Measurements from ENCODE around the gene DCBLD1. TPM values are rescaled to one million over a fixed set of nuclear protein-coding genes. Genes with fewer than 3 reads are reported as not detected.

DCBLD1 gene
- total RNA-seq, 2 experiments from 2014 or later, result 4.5 to 4.9 TPM

DNA sequence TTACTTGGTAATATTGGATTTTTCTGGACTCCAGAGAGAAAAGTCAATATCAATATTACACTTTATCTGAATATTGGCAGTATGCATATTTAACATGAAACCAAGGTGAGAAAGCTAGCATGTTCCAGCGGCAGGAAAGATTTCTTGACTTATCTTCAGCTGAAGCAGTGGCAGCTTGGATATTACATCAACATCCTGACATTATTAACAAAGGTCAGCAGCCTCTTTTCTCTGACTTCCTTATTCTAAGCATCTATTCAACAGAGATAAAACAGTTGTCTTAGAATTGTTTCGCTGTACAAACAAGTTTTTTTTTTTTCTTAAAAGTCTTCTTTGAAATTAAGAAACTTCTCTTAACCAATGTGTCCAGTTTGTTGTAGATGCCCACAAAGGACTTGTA lies 11.8 kb downstream of the DCBLD1 start:
- ChIA-PET POLR2A (no interaction called here), CTCF (interaction anchor here (1.3 kb wide), 1 partner anchor 44 kb away, joined by 3 read pairs; no protein-coding TSS in a partner anchor)

DNA sequence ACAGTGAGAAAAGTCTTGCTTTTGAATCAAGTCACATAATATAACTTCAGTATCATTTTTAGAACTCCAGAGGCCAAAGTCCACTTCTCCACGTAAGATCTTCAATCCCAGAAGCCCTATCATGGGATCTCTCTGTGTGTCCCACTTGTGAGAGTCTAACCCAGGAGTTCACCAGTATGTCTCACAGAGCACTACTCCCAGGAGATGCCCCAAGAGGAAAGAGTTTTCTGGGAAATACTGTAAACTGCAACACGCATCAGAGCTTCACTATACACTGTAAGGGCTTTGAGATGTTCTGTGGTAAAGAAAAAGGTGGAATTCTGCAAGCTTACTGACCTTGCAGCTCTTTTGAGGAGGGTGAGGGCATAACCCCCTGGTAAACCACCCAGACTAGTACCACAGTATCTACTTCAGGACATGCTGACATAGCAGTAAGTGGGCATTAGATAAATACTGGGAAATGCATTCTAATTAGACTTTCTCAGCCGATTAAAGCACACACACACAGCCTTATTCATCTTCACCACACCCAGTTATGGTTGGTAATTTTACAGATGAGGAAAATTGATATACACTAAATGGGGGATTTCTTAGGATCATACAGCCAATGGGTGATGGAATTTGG lies 12.3 kb downstream of the DCBLD1 start:
- ChIA-PET POLR2A (no interaction called here), CTCF (interaction anchor here (1.3 kb wide), 1 partner anchor 45 kb away, joined by 3 read pairs; no protein-coding TSS in a partner anchor)

DNA sequence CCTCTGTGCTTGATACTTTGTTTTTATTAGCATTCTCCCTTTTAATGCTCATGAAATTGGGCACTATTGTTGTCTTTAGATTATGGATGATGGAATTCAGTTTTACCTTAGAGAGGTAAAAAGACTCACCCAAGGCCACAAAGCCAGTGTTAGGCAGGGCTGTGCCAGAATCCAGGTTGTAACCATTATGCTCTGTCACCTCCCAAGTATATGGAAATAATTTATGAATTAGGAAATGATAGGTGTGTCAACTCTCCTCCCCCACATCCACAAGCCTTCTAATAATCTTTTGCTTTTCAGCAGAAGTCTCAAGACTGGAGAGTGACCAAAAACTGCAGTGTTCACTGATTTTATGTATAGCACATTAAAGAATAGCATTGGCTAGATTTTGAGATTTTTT lies 13.0 kb downstream of the DCBLD1 start:
- ChIA-PET POLR2A (no interaction called here), CTCF (no interaction called here)

DNA sequence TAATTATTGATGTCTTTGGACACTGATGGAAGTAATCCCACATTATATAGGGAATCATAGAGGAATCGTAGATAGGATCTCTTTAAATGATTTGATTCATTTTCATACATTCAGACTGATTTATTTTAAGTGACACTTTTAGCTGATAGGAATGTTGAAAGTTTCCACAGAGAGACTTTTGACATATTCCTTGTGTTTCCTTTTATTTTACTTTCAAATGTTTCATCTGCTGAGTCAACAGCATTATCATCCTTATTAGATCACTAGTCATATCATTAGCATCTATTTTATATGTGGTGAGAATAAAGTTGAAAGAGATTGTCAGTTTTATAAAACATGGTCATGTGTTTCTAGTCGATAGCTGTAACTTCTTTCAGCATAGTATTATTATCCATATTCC lies 13.4 kb downstream of the DCBLD1 start:
- CTCF ChIA-PET, result no interaction called here
- POLR2A ChIA-PET, result no interaction called here

DNA sequence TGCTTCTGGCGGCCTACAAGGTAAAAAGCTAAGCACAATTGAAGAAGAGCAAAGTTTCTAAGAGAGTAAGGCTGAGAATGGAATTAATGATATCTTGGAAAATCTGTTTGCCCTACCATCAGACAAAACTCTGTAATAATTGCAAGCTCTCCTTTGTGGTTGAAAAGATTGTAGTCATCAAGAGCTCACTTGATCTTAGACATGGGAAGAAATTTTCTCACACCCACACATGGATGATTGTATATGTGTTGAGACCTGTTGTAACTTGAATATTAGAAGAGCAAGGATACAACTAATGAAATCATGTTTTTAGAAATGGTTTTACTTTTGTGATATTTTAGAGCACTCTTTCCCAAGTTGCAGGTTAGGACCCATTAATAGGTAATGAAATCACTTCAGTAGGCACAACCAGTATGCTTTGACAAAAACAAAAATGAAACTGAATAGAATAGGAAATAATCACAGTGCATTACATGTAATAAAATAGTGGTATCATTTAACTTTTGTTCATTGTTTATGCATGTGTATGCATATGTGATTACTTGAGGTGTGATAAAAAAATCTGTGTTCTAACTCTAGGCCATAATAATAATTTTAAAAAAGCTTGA lies 14.0 kb downstream of the DCBLD1 start:
- CTCF ChIA-PET, result no interaction called here
- POLR2A ChIA-PET, result no interaction called here

DNA sequence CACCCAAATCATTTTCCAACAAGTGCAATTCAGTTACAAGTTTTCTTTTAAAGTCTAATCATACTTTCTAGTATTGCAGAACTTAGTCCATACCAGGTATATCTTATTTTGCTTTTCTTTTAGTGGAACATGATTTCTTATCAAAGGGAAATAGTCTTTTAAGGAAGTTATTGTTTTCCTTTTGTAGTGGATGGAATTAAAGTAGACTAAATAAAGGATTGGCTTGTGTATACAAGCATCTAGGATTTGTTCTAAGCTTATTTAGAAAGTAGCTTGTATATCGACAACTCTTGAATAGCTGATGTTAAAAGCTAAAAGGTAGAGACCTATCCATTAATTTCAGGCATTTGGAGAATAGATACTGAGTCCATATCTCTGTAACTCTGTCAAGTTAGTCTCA lies 14.8 kb downstream of the DCBLD1 start:
- POLR2A ChIA-PET, result no interaction called here
- CTCF ChIA-PET, result no interaction called here

DNA sequence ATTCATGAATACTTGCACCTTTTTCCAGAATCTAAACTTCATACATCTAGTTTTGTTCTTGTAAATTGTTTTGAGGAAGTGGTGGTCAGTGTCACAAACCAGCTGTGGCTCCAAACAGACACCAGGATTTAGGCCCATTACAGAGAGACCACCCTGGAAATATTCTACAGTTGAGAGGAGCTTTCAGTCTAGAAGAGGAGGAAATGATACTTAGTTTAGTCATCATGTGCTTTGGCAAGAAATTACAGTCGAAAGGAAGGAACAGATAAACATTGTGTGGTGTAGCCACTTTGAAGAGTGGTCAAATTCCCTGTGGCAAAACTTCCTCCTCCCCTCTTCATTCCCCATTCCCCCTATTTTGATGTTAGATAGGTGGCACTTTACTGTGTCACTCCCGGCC lies 15.7 kb downstream of the DCBLD1 start:
- POLR2A ChIA-PET, result no interaction called here
- CTCF ChIA-PET, result no interaction called here

DNA sequence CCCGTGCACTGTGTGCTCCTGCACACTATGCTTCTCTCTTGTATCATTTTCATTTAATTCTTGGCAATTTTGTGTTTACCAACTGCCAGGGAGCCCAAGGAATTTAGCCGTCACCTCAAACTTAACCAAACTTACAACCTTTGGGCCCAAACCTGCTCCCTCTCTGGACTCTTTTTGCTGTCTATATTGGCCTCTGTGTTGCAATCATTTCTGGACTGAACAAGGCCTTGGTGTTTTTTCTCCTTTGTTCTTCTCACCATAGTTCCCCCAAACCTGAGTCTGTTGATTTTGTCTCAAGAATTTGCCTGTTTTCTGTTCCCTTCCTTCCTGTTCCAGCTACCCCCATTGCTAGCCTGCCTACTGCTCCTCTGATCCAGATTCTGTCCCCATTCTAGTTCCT lies 19.2 kb downstream of the DCBLD1 start:
- ChIA-PET POLR2A (no interaction called here), CTCF (no interaction called here)

DNA sequence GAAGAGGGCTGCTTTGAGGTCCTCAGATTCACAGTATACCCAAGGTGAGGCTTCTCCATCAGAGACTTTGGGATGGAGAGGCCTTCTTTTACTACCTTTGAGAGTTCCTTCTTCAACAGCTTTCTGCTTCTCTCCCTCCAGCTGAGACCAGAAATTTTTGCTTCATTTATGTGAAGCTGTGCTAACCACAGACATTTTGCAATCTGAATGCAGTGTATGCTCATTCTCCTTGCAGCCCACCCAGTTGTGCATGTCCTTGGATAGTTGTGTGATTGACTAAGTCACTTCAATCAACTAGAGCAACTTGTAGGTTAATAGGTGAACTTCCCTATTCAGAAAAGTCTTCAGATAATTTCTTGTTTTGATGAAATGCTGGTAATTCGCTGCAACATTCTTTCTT lies 20.1 kb downstream of the DCBLD1 start:
- ChIA-PET POLR2A (no interaction called here), CTCF (no interaction called here)

DNA sequence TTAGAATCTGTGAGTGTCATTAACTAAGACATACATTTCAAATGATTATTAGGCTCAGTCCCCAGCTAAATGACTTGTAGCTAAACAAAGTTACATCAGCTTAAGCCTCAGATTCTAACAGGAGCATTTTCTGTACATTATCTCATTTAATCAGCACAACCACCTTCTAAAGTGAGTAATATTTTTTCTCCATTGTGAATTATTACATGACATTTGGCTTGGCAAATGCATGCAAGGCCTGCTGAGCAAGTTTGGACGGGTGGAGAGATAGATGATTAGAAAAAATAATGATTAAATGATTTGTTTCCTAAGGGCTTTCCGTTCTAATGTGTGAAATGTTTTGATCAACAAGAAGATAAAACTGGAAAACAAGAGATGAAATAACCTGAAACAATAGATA lies 20.7 kb downstream of the DCBLD1 start:
- ChIA-PET CTCF (no interaction called here), POLR2A (no interaction called here)

DNA sequence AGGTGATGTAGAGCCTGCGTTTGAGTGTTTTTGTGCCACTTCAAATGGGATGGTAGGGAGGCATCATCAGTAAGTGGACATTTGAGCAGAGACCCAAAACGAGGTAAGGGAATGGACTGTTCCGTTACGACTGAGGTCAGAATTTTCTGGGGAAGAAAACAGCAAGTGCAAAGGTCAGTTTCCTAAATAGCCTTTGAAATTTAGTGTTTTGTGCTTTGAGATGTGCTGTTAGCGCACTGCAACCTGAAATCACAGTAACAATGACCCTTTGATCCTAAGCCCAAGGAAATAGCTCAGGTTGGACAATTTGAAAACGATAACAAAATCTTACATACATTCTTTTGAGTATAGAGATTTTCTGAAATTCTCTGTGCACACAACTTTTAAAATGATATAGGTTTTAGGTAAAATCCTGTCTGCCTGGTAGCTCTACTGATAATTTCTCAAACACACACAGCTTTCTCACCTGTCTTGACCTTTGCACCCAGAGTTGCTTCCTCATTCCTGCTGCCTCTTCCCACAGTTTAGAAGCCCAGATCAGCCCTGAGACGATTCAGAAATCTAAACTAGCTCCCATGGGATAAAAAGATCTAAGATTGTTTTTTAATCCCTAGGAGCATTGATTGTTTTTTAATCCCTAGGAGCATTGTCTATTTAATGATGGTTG lies 22.1 kb downstream of the DCBLD1 start:
- ChIA-PET POLR2A (no interaction called here), CTCF (no interaction called here)

DNA sequence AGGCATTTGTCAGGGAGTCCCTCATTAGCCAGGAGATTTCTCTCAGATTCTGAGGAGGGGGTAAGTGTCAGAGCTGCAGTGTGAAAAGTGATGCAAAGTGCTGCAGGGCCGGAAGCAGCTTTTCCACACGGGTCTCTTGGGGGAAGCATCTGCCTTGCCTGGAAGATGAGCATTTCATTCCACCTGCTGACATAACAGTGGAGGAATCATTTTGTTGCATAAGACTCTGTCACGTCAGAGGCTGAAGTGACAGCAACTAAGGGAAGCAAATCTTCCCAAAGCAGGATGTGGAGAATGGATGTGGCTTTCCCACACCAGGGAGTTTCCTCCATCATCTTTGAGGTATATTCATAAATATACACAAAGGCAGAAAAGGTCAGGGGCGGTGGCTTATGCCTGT lies 22.8 kb downstream of the DCBLD1 start:
- CTCF ChIA-PET, result no interaction called here
- POLR2A ChIA-PET, result no interaction called here

DNA sequence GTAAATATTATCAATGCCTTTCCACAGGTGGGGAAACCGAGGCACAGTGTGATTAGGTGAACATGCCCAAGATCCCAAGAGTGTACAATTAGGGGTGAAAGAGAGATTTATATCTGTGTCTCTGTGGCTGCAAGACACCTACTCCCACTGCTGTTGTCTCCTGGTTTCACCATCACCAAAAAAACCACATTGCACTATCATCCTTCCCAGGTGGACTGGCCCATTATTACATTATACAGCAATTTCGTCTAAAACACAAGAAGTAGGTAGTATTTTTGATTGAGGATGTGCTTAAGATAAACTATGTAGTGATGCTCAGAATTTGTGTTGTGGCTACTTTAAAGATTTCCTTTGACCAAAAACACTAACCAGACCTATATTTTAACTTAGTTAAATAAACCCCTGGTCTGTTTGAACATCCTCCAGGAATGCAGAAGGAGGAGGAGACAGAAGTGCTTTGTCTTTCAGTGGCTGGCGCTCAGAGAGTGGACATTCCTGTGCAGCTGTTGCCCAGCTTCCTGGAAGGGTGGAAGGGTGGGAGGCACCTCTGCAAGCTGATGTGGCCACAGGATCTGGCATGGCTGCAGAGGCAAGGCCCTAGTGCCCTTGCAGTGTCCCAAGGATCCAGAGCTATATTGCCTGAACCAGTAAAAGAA lies 23.8 kb downstream of the DCBLD1 start:
- CTCF ChIA-PET, result no interaction called here
- POLR2A ChIA-PET, result no interaction called here

DNA sequence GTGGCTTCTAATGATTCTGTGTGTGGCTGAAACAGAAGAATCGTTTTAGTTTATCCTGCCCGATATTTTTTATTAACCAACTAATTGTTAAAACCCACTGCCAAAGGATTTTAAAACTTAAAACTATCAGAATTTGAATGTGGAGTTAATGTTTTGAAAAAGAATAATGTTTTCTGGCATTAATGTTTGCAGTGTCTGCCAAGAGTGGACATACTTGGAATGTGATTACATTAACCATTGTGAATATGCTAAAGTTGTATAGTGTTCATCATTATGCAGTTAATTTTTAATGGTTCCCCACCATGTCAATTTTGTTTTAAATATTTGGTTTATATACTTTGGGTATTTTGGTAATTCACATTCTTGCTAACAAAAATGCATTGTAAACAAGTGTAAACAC lies 24.4 kb downstream of the DCBLD1 start:
- ChIA-PET POLR2A (no interaction called here), CTCF (no interaction called here)

DNA sequence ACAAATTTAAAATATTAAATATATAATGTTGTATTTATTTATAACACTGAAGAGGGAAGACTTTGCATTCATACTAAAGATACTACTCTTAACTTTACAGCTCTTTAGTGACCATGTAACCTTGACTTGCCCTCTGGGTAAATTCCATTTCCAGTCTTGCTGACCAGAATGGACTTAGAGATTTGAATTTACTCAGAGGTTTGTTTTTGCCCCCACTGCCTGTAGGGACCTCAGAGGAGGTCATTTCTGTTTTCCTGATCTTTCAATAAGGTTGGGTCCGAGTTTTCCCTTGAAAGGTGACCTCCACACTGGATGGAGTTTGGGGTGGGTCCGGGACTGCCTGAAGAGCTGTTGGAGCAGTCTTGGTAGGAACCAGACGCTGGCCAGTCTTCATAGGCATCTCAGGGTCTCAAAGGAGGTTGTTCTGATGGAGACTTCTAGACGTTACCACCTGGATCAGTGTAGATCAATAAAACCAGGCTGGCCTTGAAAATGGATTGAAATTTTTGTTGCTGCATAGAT lies 26.0 kb downstream of the DCBLD1 start:
- POLR2A ChIA-PET, result no interaction called here
- CTCF ChIA-PET, result no interaction called here

DNA sequence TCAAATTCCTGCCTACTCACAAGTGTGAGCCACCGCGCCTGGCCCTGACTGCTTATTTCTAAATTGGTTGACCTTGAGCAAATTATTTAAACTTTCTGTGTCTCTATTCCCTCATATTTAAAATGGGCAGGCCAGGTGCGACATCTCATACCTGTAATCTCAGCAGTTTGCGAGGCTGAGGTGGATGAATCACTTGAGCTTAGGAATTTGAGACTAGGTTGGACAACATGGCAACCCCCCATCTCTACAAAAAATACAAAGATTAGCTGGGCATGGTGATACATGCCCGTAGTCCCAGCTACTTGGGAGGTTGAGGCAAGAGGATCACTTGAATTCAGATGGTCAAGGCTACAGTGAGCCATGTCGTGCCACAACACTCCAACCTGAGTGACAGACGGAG lies 26.5 kb downstream of the DCBLD1 start:
- CTCF ChIA-PET, result no interaction called here
- POLR2A ChIA-PET, result no interaction called here

DNA sequence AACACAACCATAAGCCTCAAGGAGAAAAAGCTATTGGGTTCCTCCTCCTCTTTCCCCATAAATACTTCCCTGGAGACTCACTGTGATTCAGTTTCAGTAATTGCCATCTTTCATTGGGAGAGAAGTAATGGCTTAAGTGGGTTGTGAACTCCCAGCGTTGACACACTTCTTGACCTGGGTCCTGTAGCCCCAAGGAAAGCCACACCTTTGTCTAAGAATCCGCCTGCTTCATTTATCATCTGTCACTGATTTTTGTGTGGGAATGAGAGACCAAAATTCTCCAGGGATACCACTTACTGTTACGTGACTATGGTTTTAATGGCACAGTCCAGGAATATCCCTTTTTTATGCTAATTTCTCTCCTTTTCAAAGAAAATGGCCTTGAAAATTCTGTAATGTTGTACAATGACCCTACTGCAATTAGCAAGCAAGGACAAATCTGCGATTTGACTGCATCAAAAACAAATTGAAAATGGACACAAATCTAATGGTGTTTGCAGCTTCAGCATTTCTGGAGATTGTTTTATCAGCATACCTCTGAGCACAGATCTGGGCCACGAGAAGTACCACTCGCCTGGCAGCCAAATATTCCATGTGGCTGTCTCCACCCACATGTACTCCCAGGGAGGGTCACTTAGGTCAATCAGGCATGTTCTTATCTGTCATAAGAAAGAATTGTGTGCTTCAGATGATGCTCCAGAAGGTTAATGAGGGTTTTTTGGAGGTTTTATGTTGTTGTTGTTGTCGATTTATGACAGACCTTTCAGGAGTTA lies 29.8 kb downstream of the DCBLD1 start:
- CTCF ChIA-PET, result no interaction called here
- POLR2A ChIA-PET, result no interaction called here

DNA sequence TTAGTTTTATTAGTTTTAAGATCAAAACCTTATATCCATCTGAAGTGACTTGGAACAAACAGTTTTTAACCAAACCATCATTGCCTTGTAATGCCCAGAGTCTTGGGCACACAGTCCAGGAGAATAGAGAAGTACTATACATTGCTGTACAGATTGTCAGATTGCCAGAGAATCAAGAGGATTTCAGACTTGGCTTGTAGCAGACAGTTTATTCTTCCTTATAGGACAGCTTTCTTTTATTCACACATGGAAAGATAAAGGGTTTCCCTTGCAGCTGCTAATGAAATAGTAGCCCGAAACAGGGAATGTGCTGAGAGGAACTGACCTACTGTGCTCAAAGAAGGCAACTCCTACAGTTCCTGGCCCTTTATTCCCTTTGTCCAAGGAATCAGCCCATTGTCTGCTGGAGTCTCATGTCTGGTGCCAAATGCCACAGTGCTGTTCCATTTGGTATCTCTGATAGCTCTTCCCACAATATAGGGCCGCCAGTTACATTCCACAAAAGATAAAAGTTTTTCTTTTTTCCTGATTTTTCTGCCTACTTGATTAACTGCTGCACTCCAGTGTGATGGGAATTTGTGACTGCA lies 30.6 kb downstream of the DCBLD1 start:
- CTCF ChIA-PET, result no interaction called here

DNA sequence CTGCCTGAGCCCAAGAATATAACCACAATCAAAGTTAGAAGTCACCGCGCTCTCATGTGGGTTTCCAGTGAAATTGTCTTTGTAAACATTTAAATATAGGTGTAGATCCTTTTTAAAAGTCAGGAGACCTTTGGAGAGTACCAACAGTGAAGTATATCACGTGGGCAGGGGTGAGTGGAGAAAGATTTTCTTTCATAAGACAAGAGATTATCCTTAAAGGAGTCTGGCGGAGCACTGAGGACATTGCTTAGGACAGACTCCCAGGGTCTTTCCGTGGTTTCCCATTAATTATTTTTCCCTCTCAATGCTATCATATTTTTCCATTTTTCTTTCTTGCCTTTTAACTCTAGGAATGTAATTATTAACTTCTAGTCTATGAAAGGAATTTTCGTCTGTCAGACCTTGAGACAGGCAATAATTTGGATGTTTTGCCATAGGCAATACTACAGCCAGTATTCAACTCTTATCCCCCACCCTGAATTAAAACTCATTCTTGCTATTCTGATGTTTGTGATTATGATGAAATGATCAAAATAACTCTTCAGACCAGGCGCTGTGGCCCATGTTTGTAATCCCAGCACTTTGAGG lies 31.4 kb downstream of the DCBLD1 start:
- ChIA-PET CTCF (interaction anchor here (0.7 kb wide), 1 partner anchor 29 kb away, joined by 3 read pairs; no protein-coding TSS in a partner anchor), POLR2A (no interaction called here)

More for the DNA sequence above, 30.6 kb downstream of the DCBLD1 start:
- POLR2A ChIA-PET, result no interaction called here

DNA sequence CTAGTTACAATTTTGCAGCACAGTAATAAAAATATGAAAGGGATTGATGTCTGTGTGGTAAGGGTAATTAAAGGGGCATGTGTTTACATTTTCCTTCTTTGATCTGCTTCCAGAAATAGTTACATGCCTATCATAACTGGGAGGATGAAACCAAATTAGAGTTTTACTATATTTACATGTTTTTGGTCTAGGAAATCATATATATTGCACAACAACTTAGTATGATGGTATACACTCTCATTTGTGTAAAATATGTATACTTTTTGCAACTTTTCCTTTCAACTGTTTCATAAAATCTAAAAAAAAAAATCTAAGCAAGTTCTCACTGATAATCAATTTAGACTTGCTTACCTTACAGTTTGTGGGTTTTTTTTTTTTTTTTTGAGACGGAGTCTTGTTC lies 32.2 kb downstream of the DCBLD1 start:
- ChIA-PET POLR2A (no interaction called here), CTCF (no interaction called here)

Measured in activated CD8-positive, alpha-beta memory T cell treated with anti-CD3 and anti-CD28 coated beads for 36 hours (primary cell).